ENCODE results near the gene ADM5. TPM values are rescaled to one million over a fixed set of nuclear protein-coding genes. Genes with fewer than 3 reads are reported as not detected.
A peak's percentile ranks its signal among the peaks of the same experiment; 100 is the strongest.

ADM5 gene, protein sequence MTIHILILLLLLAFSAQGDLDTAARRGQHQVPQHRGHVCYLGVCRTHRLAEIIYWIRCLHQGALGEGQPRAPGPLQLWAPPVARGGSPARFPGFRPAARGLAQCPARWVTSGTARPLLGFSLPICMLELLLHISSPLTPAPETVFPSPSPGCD
- total RNA-seq (0.89 TPM), polyA plus RNA-seq (ENCODE audit: insufficient read depth in 1 of 8, insufficient read length in 8 of 8, low replicate concordance in 1 of 8) (1 to 10 TPM in 6 of 8 donors, under 1 TPM in 2; 0.63 to 1.8 (median 1.2) TPM)
- long read RNA-seq, donor 1, partial matches to known transcripts: 0 of 1 reads
- long read RNA-seq, donor 1, other reads (novel, unspliced or antisense): 0 of 1 reads
- long read RNA-seq, donor 2: 0 reads
- long read RNA-seq, donor 3, partial matches to known transcripts: 0 of 1 reads
- long read RNA-seq, donor 3, other reads (novel, unspliced or antisense): 0 of 1 reads
- long read RNA-seq, donor 4: 0 reads
- long read RNA-seq, donor 5, transcript ADM5-201 (2 exons, 1,718 nt): major isoform, 5 of 5 reads
- long read RNA-seq, donor 5, partial matches to known transcripts: 0 of 5 reads
- long read RNA-seq, donor 5, other reads (novel, unspliced or antisense): 0 of 5 reads
- long read RNA-seq, donor 6, partial matches to known transcripts: 0 of 1 reads
- long read RNA-seq, donor 6, other reads (novel, unspliced or antisense): 0 of 1 reads
- long read RNA-seq, donor 7, partial matches to known transcripts: 0 of 2 reads
- long read RNA-seq, donor 7, other reads (novel, unspliced or antisense): 0 of 2 reads
- long read RNA-seq, donor 8, partial matches to known transcripts: 0 of 1 reads
- long read RNA-seq, donor 8, other reads (novel, unspliced or antisense): 0 of 1 reads
- long read RNA-seq, donor 9, partial matches to known transcripts: 0 of 2 reads
- long read RNA-seq, donor 9, other reads (novel, unspliced or antisense): 0 of 2 reads
- long read RNA-seq, donor 10, partial matches to known transcripts: 0 of 1 reads
- long read RNA-seq, donor 10, other reads (novel, unspliced or antisense): 0 of 1 reads
- long read RNA-seq, donor 11, partial matches to known transcripts: 0 of 3 reads
- long read RNA-seq, donor 11, other reads (novel, unspliced or antisense): 0 of 3 reads

DNA sequence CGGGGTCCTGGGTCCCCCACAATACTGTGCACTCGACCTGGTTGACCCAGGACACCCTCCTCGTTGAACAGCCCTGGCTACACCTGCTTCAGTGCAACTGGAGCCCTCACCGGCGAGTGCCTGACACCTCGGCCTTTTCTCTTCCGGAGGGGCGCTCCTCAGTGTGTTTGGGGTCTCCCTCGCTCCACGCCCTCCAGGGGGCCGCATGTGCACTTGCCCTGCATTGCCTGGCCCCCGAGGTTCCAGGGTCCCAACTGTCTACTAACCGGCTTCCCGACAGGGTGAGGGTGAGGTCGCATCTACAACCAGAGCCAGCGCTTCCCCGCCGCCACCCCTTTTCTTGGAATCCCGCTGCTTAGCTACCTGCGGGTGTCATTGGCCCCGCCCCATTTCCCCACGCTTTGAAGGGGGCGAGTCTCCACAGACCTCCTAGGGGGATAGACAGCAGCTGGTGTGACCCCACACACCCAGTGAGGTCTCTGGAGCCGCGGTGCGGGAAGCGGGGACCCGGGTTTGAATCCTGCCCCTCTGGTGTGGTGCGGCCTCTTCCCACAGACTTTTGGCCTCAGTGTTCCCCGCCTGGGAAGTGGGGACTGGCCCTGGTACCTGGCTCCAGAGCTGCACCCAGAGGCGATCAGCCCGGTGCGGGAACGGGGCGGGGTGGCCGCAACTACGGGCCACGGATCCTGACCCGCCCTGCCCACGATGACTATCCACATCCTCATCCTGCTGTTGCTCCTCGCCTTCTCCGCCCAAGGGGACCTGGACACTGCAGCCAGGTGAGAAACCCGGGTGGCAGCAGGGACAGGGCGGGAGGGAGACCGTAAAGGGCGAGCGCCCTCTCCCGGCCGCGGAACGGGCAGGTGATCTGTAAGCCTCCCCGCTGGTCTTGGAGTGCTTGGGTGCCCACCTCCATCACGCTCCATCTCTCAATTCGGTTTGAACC lies at the start of gene ADM5:
TSS of gene ADM5 (plus strand) at position 462 of the 946 bp plus-strand sequence. CDS start at position 706, 244 bp downstream.
- Histone ChIP-seq H3K36me3 (ENCODE audit: control insufficient read depth, insufficient read depth, low read length) (peaks cover 38% of the 10 kb centered on the region), H3K4me3 (ENCODE audit: low read length) (peak within 1 kb of the TSS; percentile 56), H3K4me1 (ENCODE audit: control insufficient read depth, insufficient read depth, low read length) (peaks cover 50% of the 10 kb centered on the region), H3K9me3 (replicated peaks; ENCODE audit: control insufficient read depth, low read depth, low read length) (no peaks in the 10 kb centered on the region), H3K27ac (ENCODE audit: low read length) (peak within 1 kb of the TSS; percentile 84), H3K27me3 (ENCODE audit: control insufficient read depth, insufficient read depth, low read length) (peaks cover 27% of the 10 kb centered on the region)
- 24% methylated on average over 51 of the region's 54 CpGs for WGBS (ENCODE audit: insufficient coverage)
- no peak for DNase-seq

DNA sequence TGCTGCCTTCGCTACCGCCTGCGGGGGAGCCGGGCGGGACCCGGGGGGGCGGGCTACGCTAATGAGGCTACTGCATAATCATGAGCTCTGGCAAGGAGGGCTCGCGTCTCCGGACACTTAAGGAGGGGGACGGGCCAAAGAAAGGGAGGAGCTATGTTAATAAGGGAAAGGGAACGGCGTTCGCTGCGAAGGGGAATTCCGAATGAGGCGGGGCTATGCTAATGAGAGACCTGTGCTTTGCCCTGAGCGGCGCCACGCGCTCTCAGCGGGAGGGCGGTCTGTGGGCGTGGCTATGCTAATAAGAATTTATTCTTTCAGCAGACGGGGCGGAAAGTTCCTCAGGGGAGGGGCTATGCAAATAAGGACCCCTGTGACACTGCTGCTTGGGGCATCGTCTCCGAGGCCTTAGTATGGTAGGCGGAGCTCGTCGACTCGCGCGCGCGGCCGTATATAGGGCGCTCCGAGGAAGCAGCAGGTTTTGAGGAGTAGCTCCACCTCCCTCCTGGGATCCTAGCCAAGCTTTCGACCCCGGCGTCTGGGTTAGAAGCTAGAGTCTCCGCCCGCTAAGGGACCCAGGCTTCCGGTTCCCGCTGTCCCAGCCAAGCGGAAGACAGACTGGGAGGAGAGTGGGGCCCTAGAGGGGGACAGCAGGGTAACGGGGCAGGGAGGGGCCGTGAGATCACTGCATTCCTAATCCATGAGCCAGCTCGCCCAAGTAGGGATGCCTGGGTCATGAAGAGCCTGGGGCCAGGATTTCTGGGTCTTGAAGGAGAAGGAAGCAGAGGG lies 49.1 kb upstream of the ADM5 start, which contains the start of gene RRAS:
TSS of gene RRAS (minus strand) at position 31 of the 786 bp plus-strand sequence. CDS start 45 bp downstream, outside the sequence.
- under 1% methylated on average over 43 of the region's 51 CpGs for WGBS (ENCODE audit: insufficient coverage)
- H3K4me1 ChIP-seq (ENCODE audit: control insufficient read depth, insufficient read depth, low read length): peaks cover 67% of the 10 kb centered on the region

DNA sequence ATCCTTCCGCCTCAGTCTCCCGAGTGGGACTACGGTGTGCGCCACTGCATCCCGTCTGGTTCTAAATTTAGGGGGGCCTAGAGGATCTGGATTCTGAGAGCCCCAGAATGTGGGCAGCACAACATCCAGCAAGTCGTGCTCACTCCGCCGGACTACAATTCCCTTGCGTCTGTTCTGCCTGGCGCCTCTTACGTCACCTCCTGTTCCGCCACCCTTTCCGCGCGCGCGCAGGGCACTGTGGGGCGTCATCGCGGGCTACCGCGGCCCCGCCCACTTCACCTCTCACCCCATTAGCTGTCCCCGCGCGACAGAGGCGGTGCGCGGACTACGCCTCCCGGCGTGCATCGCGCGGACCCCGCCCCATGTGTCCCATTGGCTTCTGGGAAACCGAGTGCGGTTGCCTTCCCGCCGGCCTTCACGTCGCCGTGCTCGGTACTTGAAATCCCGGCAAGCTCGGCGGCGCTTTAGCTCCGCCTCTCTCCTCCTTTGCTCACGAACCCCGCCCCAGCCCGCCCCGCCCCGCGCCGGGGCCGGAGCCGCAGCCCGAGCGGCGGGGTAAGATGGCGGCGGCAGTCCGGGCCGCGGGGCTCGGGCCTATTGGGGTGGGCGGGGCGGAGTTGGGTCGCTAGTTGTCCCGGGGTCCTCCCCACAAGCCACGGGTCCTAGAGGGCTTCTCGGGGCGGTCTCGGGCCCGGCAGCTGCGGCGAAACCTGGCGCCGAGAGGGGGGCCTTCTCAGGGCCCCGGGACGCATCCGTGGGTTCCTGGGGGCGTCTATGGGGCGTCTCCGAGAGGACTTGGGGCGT lies 47.5 kb upstream of the ADM5 start, which contains the start of gene SCAF1:
TSS of gene SCAF1 (plus strand) at position 522 of the 804 bp plus-strand sequence. CDS start 2,818 bp downstream, outside the sequence.
- H3K4me3 ChIP-seq (ENCODE audit: low read length): peak within 1 kb of the TSS; percentile 92
- peaks cover 4% of the 10 kb centered on the region for H3K27me3 ChIP-seq (ENCODE audit: control insufficient read depth, insufficient read depth, low read length)
- H3K4me1 ChIP-seq (ENCODE audit: control insufficient read depth, insufficient read depth, low read length): peaks cover 51% of the 10 kb centered on the region
- DNase-seq: peak; percentile 100
- under 1% methylated on average over 77 of the region's 87 CpGs for WGBS (ENCODE audit: insufficient coverage)
- H3K27ac ChIP-seq (ENCODE audit: low read length): peak within 1 kb of the TSS; percentile 100
- no peaks in the 10 kb centered on the region for H3K9me3 ChIP-seq (replicated peaks; ENCODE audit: control insufficient read depth, low read depth, low read length)
- peaks cover 25% of the 10 kb centered on the region for H3K36me3 ChIP-seq (ENCODE audit: control insufficient read depth, insufficient read depth, low read length)

More for the DNA sequence above, 49.1 kb upstream of the ADM5 start, which contains the start of gene RRAS:
- Histone ChIP-seq H3K36me3 (ENCODE audit: control insufficient read depth, insufficient read depth, low read length) (peaks cover 10% of the 10 kb centered on the region), H3K9me3 (replicated peaks; ENCODE audit: control insufficient read depth, low read depth, low read length) (no peaks in the 10 kb centered on the region), H3K27me3 (ENCODE audit: control insufficient read depth, insufficient read depth, low read length) (peaks cover 13% of the 10 kb centered on the region), H3K27ac (ENCODE audit: low read length) (peak within 1 kb of the TSS; percentile 100), H3K4me3 (ENCODE audit: low read length) (peak within 1 kb of the TSS; percentile 92)
- peak; percentile 100 for DNase-seq

DNA sequence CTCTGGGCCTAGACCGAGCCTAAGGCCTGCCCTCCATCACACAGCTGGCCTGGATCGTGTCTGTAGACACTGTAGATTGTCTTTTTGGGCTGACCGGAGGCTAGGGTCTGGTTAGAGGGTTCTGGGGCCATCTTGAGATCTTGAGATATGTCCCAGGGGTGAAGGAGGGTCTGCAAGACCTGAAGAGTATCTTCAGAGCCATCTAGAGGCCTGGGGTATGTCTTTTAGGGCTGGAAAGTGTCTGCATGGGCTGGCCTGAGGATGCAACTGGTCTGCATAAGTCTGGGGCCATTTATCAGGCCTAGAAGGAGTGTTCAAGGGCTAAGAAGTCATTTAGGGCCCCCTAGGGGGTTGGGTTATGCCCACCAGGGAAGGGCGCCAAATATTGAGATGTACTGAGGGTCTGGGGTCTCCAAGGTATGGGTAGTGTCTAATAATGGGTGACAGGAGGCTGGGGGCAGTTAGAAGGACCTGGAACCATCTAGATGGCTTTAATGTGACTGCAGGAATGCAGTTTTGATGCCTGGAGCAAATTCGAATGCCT lies 46.8 kb upstream of the ADM5 start:
- no peaks in the 10 kb centered on the region for H3K9me3 ChIP-seq (replicated peaks; ENCODE audit: control insufficient read depth, low read depth, low read length)
- H3K36me3 ChIP-seq (ENCODE audit: control insufficient read depth, insufficient read depth, low read length): peaks cover 29% of the 10 kb centered on the region
- peak overlapping the region; percentile 92 for H3K4me3 ChIP-seq (ENCODE audit: low read length)
- WGBS (ENCODE audit: insufficient coverage): 4% methylated on average over 4 of the region's 5 CpGs
- H3K4me1 ChIP-seq (ENCODE audit: control insufficient read depth, insufficient read depth, low read length): peaks cover 47% of the 10 kb centered on the region
- peak; percentile 70 for DNase-seq
- no peaks in the 10 kb centered on the region for H3K27me3 ChIP-seq (ENCODE audit: control insufficient read depth, insufficient read depth, low read length)
- H3K27ac ChIP-seq (ENCODE audit: low read length): peak overlapping the region; percentile 95

DNA sequence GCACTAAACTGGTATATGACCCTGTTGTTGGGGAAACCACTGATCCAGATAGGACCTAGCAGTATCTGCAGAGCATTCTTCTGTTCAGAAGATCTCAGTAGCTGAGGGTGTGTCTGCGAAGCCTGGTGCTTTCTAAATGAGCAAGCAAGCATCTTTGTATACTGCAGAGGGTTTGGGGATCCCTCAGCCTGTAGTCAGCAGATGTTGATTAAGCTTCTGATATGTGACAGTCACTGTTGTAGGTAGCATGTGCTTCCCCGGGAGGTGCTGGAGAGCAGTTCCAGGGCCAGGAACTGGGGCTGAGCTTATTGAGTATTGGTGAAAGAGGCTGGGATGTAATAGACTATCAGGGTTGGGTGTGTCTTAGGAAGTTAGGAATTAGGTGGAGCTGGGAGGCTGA lies 45.9 kb upstream of the ADM5 start:
- 68% methylated on average over 2 of the region's 2 CpGs for WGBS (ENCODE audit: insufficient coverage)
- Histone ChIP-seq H3K4me3 (ENCODE audit: low read length) (no peak overlapping the region), H3K27ac (ENCODE audit: low read length) (no peak overlapping the region), H3K4me1 (ENCODE audit: control insufficient read depth, insufficient read depth, low read length) (peaks cover 38% of the 10 kb centered on the region), H3K9me3 (replicated peaks; ENCODE audit: control insufficient read depth, low read depth, low read length) (no peaks in the 10 kb centered on the region), H3K36me3 (ENCODE audit: control insufficient read depth, insufficient read depth, low read length) (peaks cover 37% of the 10 kb centered on the region), H3K27me3 (ENCODE audit: control insufficient read depth, insufficient read depth, low read length) (no peaks in the 10 kb centered on the region)
- DNase-seq: no peak

- Histone ChIP-seq H3K9me3 (replicated peaks; ENCODE audit: control insufficient read depth, low read depth, low read length) (no peaks in the 10 kb centered on the region), H3K4me1 (ENCODE audit: control insufficient read depth, insufficient read depth, low read length) (peaks cover 24% of the 10 kb centered on the region), H3K27me3 (ENCODE audit: control insufficient read depth, insufficient read depth, low read length) (no peaks in the 10 kb centered on the region), H3K36me3 (ENCODE audit: control insufficient read depth, insufficient read depth, low read length) (peaks cover 56% of the 10 kb centered on the region), H3K27ac (ENCODE audit: low read length) (no peak overlapping the region), H3K4me3 (ENCODE audit: low read length) (no peak overlapping the region)
- WGBS (ENCODE audit: insufficient coverage): 97% methylated on average over 7 of the region's 11 CpGs
- no peak for DNase-seq
Measured at GRCh38 chr19:49645592-49645991, 43.8 kb upstream of the ADM5 start.

GRCh38 chr19:49645995-49646394 lies 43.4 kb upstream of the ADM5 start:
- H3K4me1 ChIP-seq (ENCODE audit: control insufficient read depth, insufficient read depth, low read length): peaks cover 20% of the 10 kb centered on the region
- no peaks in the 10 kb centered on the region for H3K27me3 ChIP-seq (ENCODE audit: control insufficient read depth, insufficient read depth, low read length)
- DNase-seq: no peak
- 76% methylated on average over 6 of the region's 13 CpGs for WGBS (ENCODE audit: insufficient coverage)
- H3K4me3 ChIP-seq (ENCODE audit: low read length): no peak overlapping the region
- no peaks in the 10 kb centered on the region for H3K9me3 ChIP-seq (replicated peaks; ENCODE audit: control insufficient read depth, low read depth, low read length)
- H3K36me3 ChIP-seq (ENCODE audit: control insufficient read depth, insufficient read depth, low read length): peaks cover 57% of the 10 kb centered on the region
- H3K27ac ChIP-seq (ENCODE audit: low read length): no peak overlapping the region

GRCh38 chr19:49646586-49646985 lies 42.8 kb upstream of the ADM5 start:
- no peak overlapping the region for H3K27ac ChIP-seq (ENCODE audit: low read length)
- 88% methylated on average over 11 of the region's 17 CpGs for WGBS (ENCODE audit: insufficient coverage)
- peaks cover 14% of the 10 kb centered on the region for H3K4me1 ChIP-seq (ENCODE audit: control insufficient read depth, insufficient read depth, low read length)
- H3K4me3 ChIP-seq (ENCODE audit: low read length): no peak overlapping the region
- H3K9me3 ChIP-seq (replicated peaks; ENCODE audit: control insufficient read depth, low read depth, low read length): no peaks in the 10 kb centered on the region
- no peaks in the 10 kb centered on the region for H3K27me3 ChIP-seq (ENCODE audit: control insufficient read depth, insufficient read depth, low read length)
- H3K36me3 ChIP-seq (ENCODE audit: control insufficient read depth, insufficient read depth, low read length): peaks cover 61% of the 10 kb centered on the region
- no peak for DNase-seq
